ENCODE data around the gene TRAPPC11.

TRAPPC11 gene

DNA sequence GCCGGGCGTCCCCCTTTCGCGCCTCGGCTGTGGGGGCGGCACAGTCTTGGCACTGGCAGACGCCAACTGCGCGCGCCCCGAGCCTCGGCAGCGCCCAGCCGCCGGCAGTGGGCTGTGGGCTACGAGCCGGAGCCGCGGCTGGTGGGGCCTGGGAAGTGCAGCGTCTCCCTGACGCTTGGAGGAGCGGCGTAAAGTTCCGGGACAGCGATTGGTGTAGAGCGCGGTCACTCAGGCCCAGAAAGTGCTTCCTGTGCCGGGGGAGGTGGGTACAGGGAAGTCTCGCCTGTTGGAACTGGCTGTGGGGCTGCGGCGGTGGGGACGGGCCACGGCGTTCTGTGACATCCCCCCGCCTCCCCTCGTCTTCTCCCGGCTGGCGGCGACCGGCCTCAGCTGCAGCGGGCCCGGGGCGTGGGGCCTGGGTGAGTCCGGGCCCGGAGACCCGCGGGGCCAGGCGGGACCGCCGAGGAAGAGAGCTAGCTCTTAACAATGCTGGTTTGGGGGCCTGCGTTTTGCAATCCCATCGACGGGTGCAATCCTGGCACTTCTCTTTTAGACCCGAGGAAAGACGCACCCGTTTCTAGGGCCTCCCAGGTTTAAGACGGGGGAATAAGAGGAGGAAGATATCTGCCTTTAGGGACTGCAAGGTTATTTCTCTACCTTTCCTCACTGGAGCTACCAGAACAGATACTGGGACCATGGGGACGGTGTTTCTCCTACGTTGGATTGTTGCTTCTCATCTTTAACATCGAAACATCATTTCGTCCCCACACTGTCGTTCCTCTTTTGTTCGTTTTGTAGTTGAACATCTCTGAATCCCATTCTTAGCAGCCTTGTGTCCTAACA, at the start of gene TRAPPC11, which contains the start of gene RWDD4:
Gene TRAPPC11 (plus strand): TSS at position 265 of the 843 bp plus-strand sequence. CDS start 4,575 bp downstream, outside the sequence.
Gene RWDD4 (minus strand): TSS at position 157 of the 843 bp plus-strand sequence. CDS start 233 bp downstream, outside the sequence.
- H4K20me1 ChIP-seq (ENCODE audit: low read depth, low read length), result no peaks in the 10 kb centered on the region
- H3K27ac ChIP-seq (ENCODE audit: low read depth, low read length), result peak within 1 kb of the TSS; percentile 62
- peak within 1 kb of the TSS; percentile 79 for H3K4me3 ChIP-seq (ENCODE audit: insufficient read depth, low read length, poor library complexity, severe bottlenecking)
- H3K79me2 ChIP-seq (ENCODE audit: insufficient read depth, low read length), result peaks cover 47% of the 10 kb centered on the region
- TF ChIP-seq, protein P1, sequence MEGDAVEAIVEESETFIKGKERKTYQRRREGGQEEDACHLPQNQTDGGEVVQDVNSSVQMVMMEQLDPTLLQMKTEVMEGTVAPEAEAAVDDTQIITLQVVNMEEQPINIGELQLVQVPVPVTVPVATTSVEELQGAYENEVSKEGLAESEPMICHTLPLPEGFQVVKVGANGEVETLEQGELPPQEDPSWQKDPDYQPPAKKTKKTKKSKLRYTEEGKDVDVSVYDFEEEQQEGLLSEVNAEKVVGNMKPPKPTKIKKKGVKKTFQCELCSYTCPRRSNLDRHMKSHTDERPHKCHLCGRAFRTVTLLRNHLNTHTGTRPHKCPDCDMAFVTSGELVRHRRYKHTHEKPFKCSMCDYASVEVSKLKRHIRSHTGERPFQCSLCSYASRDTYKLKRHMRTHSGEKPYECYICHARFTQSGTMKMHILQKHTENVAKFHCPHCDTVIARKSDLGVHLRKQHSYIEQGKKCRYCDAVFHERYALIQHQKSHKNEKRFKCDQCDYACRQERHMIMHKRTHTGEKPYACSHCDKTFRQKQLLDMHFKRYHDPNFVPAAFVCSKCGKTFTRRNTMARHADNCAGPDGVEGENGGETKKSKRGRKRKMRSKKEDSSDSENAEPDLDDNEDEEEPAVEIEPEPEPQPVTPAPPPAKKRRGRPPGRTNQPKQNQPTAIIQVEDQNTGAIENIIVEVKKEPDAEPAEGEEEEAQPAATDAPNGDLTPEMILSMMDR (IDR thresholded peaks at IDR 0.05; ENCODE audit: insufficient read depth, low read length, poor library complexity, severe bottlenecking), result no peak
- TF ChIP-seq EZH2phosphoT487 (conservative IDR thresholded peaks at IDR 0.05; ENCODE audit: low read length), result no peak
- peak within 1 kb of the TSS; percentile 80 for H2AFZ ChIP-seq (ENCODE audit: low read depth, low read length, severe bottlenecking)
- peak within 1 kb of the TSS; percentile 88 for H3K9ac ChIP-seq (ENCODE audit: low read length)
- H3K9me3 ChIP-seq (ENCODE audit: insufficient read depth, low read length), result no peaks in the 10 kb centered on the region
- H3K9me2 ChIP-seq (replicated peaks; ENCODE audit: insufficient read depth, low read length), result no peaks in the 10 kb centered on the region
- H3F3A ChIP-seq (ENCODE audit: insufficient read depth), result 0 out of 2 replicates have a peak, but pooled peaks cover 4% of the 10 kb centered on the region
- peaks cover 3% of the 10 kb centered on the region; the same call in 1 of the 2 replicates for H3K36me3 ChIP-seq (ENCODE audit: low read length)
- H3K4me2 ChIP-seq (ENCODE audit: low read depth, low read length, poor library complexity, severe bottlenecking), result peak within 1 kb of the TSS; percentile 99
- H3K27me3 ChIP-seq (ENCODE audit: low read length), result no peaks in the 10 kb centered on the region

DNA sequence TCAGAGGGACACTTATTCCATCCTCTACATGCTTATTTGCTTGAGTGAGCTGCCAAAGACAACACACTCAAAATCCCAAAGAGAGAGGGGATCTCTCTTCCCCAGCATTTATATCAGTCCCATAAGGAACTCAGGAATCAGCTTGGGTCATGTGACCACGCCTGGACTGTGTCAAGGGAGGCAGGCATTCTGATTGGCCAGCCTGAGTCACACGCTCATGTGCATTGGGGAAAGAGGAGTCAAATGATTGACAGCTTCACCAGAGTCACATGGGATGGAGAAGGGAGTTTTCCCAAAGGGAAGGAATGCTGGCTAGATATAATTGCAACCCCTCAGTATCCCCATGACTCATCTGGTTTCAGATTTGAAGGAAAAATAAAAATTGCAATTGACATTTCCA, 49.1 kb upstream of the TRAPPC11 start:
- Histone ChIP-seq H3K79me2 (ENCODE audit: insufficient read depth, low read length) (no peaks in the 10 kb centered on the region), H3F3A (ENCODE audit: insufficient read depth) (no peaks in the 10 kb centered on the region), H3K4me3 (ENCODE audit: insufficient read depth, low read length, poor library complexity, severe bottlenecking) (no peak overlapping the region), H3K9me3 (ENCODE audit: insufficient read depth, low read length) (no peaks in the 10 kb centered on the region), H4K20me1 (ENCODE audit: low read depth, low read length) (no peaks in the 10 kb centered on the region), H3K4me2 (ENCODE audit: low read depth, low read length, poor library complexity, severe bottlenecking) (no peak overlapping the region), H3K9me2 (replicated peaks; ENCODE audit: insufficient read depth, low read length) (no peaks in the 10 kb centered on the region), H3K9ac (ENCODE audit: low read length) (no peak overlapping the region), H3K27ac (ENCODE audit: low read depth, low read length) (no peak overlapping the region), H3K36me3 (ENCODE audit: low read length) (no peaks in the 10 kb centered on the region), H2AFZ (ENCODE audit: low read depth, low read length, severe bottlenecking) (no peak overlapping the region), H3K27me3 (ENCODE audit: low read length) (no peaks in the 10 kb centered on the region)
- TF ChIP-seq, protein P1 (IDR thresholded peaks at IDR 0.05; ENCODE audit: insufficient read depth, low read length, poor library complexity, severe bottlenecking), result no peak
- TF ChIP-seq EZH2phosphoT487 (conservative IDR thresholded peaks at IDR 0.05; ENCODE audit: low read length), result no peak

DNA sequence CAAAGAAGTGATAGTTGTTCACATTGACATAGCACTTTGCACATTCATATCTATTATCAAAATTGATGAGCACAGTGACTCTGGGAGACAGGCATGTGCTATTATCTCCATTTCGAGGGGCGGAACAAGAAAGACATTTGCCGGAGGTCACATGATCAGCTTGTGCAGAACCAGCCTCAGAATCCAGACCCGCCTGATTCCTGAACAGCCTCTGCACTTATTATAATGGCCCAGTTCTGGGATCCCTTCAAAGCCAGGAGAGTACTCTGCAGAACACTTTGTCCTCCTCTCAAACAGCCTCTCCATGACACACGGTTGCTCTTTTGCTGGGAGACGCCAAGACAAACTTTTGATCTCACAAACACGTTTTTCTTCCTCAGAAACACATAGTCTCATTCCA, 48.5 kb upstream of the TRAPPC11 start:
- Histone ChIP-seq H4K20me1 (ENCODE audit: low read depth, low read length) (no peaks in the 10 kb centered on the region), H3K9ac (ENCODE audit: low read length) (no peak overlapping the region), H3K27me3 (ENCODE audit: low read length) (no peaks in the 10 kb centered on the region), H3K9me2 (replicated peaks; ENCODE audit: insufficient read depth, low read length) (no peaks in the 10 kb centered on the region), H3F3A (ENCODE audit: insufficient read depth) (no peaks in the 10 kb centered on the region), H3K27ac (ENCODE audit: low read depth, low read length) (no peak overlapping the region), H3K4me2 (ENCODE audit: low read depth, low read length, poor library complexity, severe bottlenecking) (no peak overlapping the region), H3K36me3 (ENCODE audit: low read length) (no peaks in the 10 kb centered on the region), H2AFZ (ENCODE audit: low read depth, low read length, severe bottlenecking) (no peak overlapping the region), H3K9me3 (ENCODE audit: insufficient read depth, low read length) (no peaks in the 10 kb centered on the region), H3K79me2 (ENCODE audit: insufficient read depth, low read length) (no peaks in the 10 kb centered on the region), H3K4me3 (ENCODE audit: insufficient read depth, low read length, poor library complexity, severe bottlenecking) (no peak overlapping the region)
- TF ChIP-seq, protein P1 (IDR thresholded peaks at IDR 0.05; ENCODE audit: insufficient read depth, low read length, poor library complexity, severe bottlenecking), result no peak
- no peak for TF ChIP-seq EZH2phosphoT487 (conservative IDR thresholded peaks at IDR 0.05; ENCODE audit: low read length)

Measured in SU-DHL-6 (cell line).